Karpas-422 (cell line): ENCODE measurements around the gene GPR52. TPM values are rescaled to one million over a fixed set of nuclear protein-coding genes. Genes with fewer than 3 reads are reported as not detected.

ENCODE experiments used
- DNase-seq: peaks from one replicate; pipeline ENCODE4 v3.0.0-alpha.2; 2015
- H2AFZ ChIP-seq: fragments of 200-600 bp; sonication (generic); 2 replicates; pipeline ENCODE4 v1.6.1; 2014; ENCODE audit warnings: antibody characterized with exemption, low read length, mixed read lengths
- H3K27ac ChIP-seq: fragments of 200-600 bp; sonication (generic); 2 replicates; pipeline ENCODE4 v1.5.1; 2014; ENCODE audit warnings: mild to moderate bottlenecking, low read length, moderate library complexity
- H3K27me3 ChIP-seq: fragments of 200-600 bp; sonication (generic); 2 replicates; pipeline ENCODE4 v1.6.1; 2014; ENCODE audit warnings: low read length, mixed read lengths
- H3K36me3 ChIP-seq: fragments of 200-600 bp; sonication (generic); 2 replicates; pipeline ENCODE4 v1.6.1; 2014; ENCODE audit warnings: low read length, mixed read lengths; ENCODE audit not compliant: insufficient read depth
- H3K4me1 ChIP-seq: fragments of 200-600 bp; sonication (generic); 2 replicates; pipeline ENCODE4 v1.6.1; 2014; ENCODE audit warnings: mild to moderate bottlenecking, low read length, mixed read lengths
- H3K4me2 ChIP-seq: fragments of 200-600 bp; sonication (generic); 2 replicates; pipeline ENCODE4 v1.6.1; 2014; ENCODE audit warnings: low read length, low read depth, mild to moderate bottlenecking; ENCODE audit not compliant: poor library complexity, severe bottlenecking
- H3K4me3 ChIP-seq: fragments of 200-600 bp; sonication (generic); 2 replicates; pipeline ENCODE4 v1.5.1; 2014; ENCODE audit warnings: mild to moderate bottlenecking, antibody characterized with exemption, low read length, mixed read lengths
- H3K79me2 ChIP-seq: fragments of 200-600 bp; sonication (generic); 2 replicates; pipeline ENCODE4 v1.6.1; 2014; ENCODE audit warnings: mild to moderate bottlenecking, low read length, mixed read lengths
- H3K9ac ChIP-seq: fragments of 200-600 bp; sonication (generic); 2 replicates; pipeline ENCODE4 v1.6.0; 2014; ENCODE audit warnings: low read length
- H3K9me2 ChIP-seq: fragments of 200-600 bp; sonication (generic), shearing (Covaris generic); replicated peaks from 2 replicates; pipeline ENCODE4 v1.6.0; 2014; ENCODE audit warnings: mild to moderate bottlenecking, low read length, moderate library complexity; ENCODE audit not compliant: insufficient read depth
- H3K9me3 ChIP-seq: fragments of 300-700, 200-600 bp; sonication (generic); 2 replicates; pipeline ENCODE4 v1.6.1; 2014; ENCODE audit warnings: low read length, mixed read lengths
- H4K20me1 ChIP-seq: fragments of 200-600 bp; sonication (generic); 2 replicates; pipeline ENCODE4 v1.6.1; 2014; ENCODE audit warnings: mild to moderate bottlenecking, antibody characterized with exemption, low read length, low read depth; ENCODE audit not compliant: insufficient read depth
- total RNA-seq: library from RNA; depleted of rRNA; stranded (reverse); fragments of >200 nt; shearing (Covaris generic); gene quantifications from 2 replicates; pipeline ENCODE4 v1.2.3, GENCODE V29; 2014; ENCODE audit warnings: low replicate concordance

Gene GPR52
- total RNA-seq, 1 experiment from 2014 or later: 2.5 TPM

- Histone ChIP-seq H3K4me2 (no peak overlapping the region), H2AFZ (no peak overlapping the region), H3K4me3 (no peak overlapping the region), H3K4me1 (no peaks in the 10 kb centered on the region), H3K36me3 (no peaks in the 10 kb centered on the region), H3K27me3 (no peaks in the 10 kb centered on the region), H3K9me3 (no peaks in the 10 kb centered on the region), H3K27ac (no peak overlapping the region), H3K9me2 (no peaks in the 10 kb centered on the region), H4K20me1 (no peaks in the 10 kb centered on the region), H3K79me2 (no peaks in the 10 kb centered on the region), H3K9ac (no peak overlapping the region)
- DNase-seq: no peak
Measured at GRCh38 chr1:174469687-174470086, 21.9 kb downstream of the GPR52 start.

GRCh38 chr1:174479281-174479680 lies 31.5 kb downstream of the GPR52 start:
- Histone ChIP-seq H3K36me3 (no peaks in the 10 kb centered on the region), H3K9ac (no peak overlapping the region), H3K9me3 (no peaks in the 10 kb centered on the region)

GRCh38 chr1:174480324-174480723 lies 32.6 kb downstream of the GPR52 start:
- Histone ChIP-seq H3K9me3 (no peaks in the 10 kb centered on the region), H3K27me3 (no peaks in the 10 kb centered on the region), H3K4me2 (no peak overlapping the region), H3K27ac (no peak overlapping the region), H3K4me3 (no peak overlapping the region), H3K9me2 (no peaks in the 10 kb centered on the region), H3K36me3 (no peaks in the 10 kb centered on the region), H2AFZ (no peak overlapping the region), H3K9ac (no peak overlapping the region), H3K79me2 (no peaks in the 10 kb centered on the region), H3K4me1 (no peaks in the 10 kb centered on the region), H4K20me1 (no peaks in the 10 kb centered on the region)
- DNase-seq: no peak

More at GRCh38 chr1:174479281-174479680, 31.5 kb downstream of the GPR52 start:
- no peak overlapping the region for H3K4me3 ChIP-seq
- no peaks in the 10 kb centered on the region for H3K9me2 ChIP-seq
- H4K20me1 ChIP-seq: no peaks in the 10 kb centered on the region
- no peak overlapping the region for H3K27ac ChIP-seq
- no peak for DNase-seq
- H3K4me1 ChIP-seq: no peaks in the 10 kb centered on the region
- H3K27me3 ChIP-seq: no peaks in the 10 kb centered on the region
- no peak overlapping the region for H3K4me2 ChIP-seq
- no peaks in the 10 kb centered on the region for H3K79me2 ChIP-seq
- no peak overlapping the region for H2AFZ ChIP-seq

GRCh38 chr1:174491606-174492005 lies 43.8 kb downstream of the GPR52 start:
- no peaks in the 10 kb centered on the region for H3K4me1 ChIP-seq
- H3K9me2 ChIP-seq: no peaks in the 10 kb centered on the region
- H3K4me2 ChIP-seq: no peak overlapping the region
- H3K4me3 ChIP-seq: no peak overlapping the region
- H3K9me3 ChIP-seq: no peaks in the 10 kb centered on the region
- H2AFZ ChIP-seq: no peak overlapping the region
- no peak for DNase-seq
- no peak overlapping the region for H3K9ac ChIP-seq
- H3K27ac ChIP-seq: no peak overlapping the region
- 0 out of 2 replicates have a peak, but pooled peaks cover 4% of the 10 kb centered on the region for H4K20me1 ChIP-seq
- no peaks in the 10 kb centered on the region for H3K36me3 ChIP-seq
- no peaks in the 10 kb centered on the region for H3K27me3 ChIP-seq
- no peaks in the 10 kb centered on the region for H3K79me2 ChIP-seq

GRCh38 chr1:174497478-174497877 lies 49.7 kb downstream of the GPR52 start:
- no peak for DNase-seq
- Histone ChIP-seq H4K20me1 (0 out of 2 replicates have a peak, but pooled peaks cover 3% of the 10 kb centered on the region), H3K4me3 (no peak overlapping the region), H3K4me2 (no peak overlapping the region), H2AFZ (no peak overlapping the region), H3K79me2 (no peaks in the 10 kb centered on the region), H3K9ac (no peak overlapping the region), H3K4me1 (no peaks in the 10 kb centered on the region), H3K27ac (no peak overlapping the region), H3K36me3 (no peaks in the 10 kb centered on the region), H3K27me3 (no peaks in the 10 kb centered on the region), H3K9me3 (no peaks in the 10 kb centered on the region), H3K9me2 (no peaks in the 10 kb centered on the region)
